NCI-H2107 treated with DMSO at 0.1 percent for 48 hours (cell line): ENCODE data around the gene PCGF3.
"Not testable (repeated sequence)": the region's sequence is repeated elsewhere in the genome, so short reads cannot be mapped to it uniquely, and the experiment has no call there.

Source experiments
- DNase-seq: peaks from one replicate; lab custom pipeline; 2025; ENCODE audit not compliant: unreplicated experiment; lab: John Stamatoyannopoulos, UW

PCGF3 gene

GRCh38 chr4:740011-740410 is 34.4 kb downstream of the PCGF3 start:
- DNase-seq = no peak

GRCh38 chr4:740656-741282 is 35.1 kb downstream of the PCGF3 start:
- no peak for DNase-seq

- DNase-seq = no peak
These were observed 36.6 kb downstream of the PCGF3 start for GRCh38 chr4:742096-742741.

- DNase-seq = no peak
These were observed 37.2 kb downstream of the PCGF3 start for GRCh38 chr4:742742-743311.

- no peak for DNase-seq
These were observed 38.0 kb downstream of the PCGF3 start for GRCh38 chr4:743463-744211.

- no peak for DNase-seq
These were observed 38.7 kb downstream of the PCGF3 start for GRCh38 chr4:744212-744841.

- no peak for DNase-seq
These were observed 42.0 kb downstream of the PCGF3 start for GRCh38 chr4:747546-748170.

GRCh38 chr4:748461-748860 is 42.8 kb downstream of the PCGF3 start:
- no peak for DNase-seq

- no peak for DNase-seq
These were observed 44.4 kb downstream of the PCGF3 start for GRCh38 chr4:749698-750666.

GRCh38 chr4:751676-752075 is 46.0 kb downstream of the PCGF3 start:
- no peak for DNase-seq

GRCh38 chr4:752196-752861 is 46.7 kb downstream of the PCGF3 start:
- DNase-seq = no peak

GRCh38 chr4:753186-753585 is 47.6 kb downstream of the PCGF3 start:
- DNase-seq = not testable (repeated sequence)

GRCh38 chr4:754221-755120 is 48.8 kb downstream of the PCGF3 start:
- no peak for DNase-seq

GRCh38 chr4:757111-757510 is 51.5 kb downstream of the PCGF3 start:
- no peak for DNase-seq

GRCh38 chr4:759810-760209 is 54.2 kb downstream of the PCGF3 start:
- not testable (repeated sequence) for DNase-seq

GRCh38 chr4:760616-761015 is 55.0 kb downstream of the PCGF3 start:
- no peak for DNase-seq

GRCh38 chr4:761086-761485 is 55.5 kb downstream of the PCGF3 start:
- no peak for DNase-seq

- no peak for DNase-seq
These were observed 56.1 kb downstream of the PCGF3 start for GRCh38 chr4:761739-762138.
